Liver (tissue), 9 donors: Measurements from ENCODE around the gene DRAXIN. TPM values are rescaled to one million over a fixed set of nuclear protein-coding genes. Genes with fewer than 3 reads are reported as not detected.

ENCODE experiments used
- DNase-seq: peaks from one replicate; pipeline ENCODE4 v3.0.0-alpha.2; 2017; ENCODE audit warnings: low spot score
- H3K27ac ChIP-seq, 2 donors: one replicate each; pipeline ENCODE4 v1.7.0; 2013; ENCODE audit warnings: inconsistent platforms in 2 of 2, low read length in 2 of 2, control low read depth in 1 of 2, low read depth in 1 of 2, mild to moderate bottlenecking in 1 of 2
- H3K27me3 ChIP-seq, 4 donors: one replicate each; pipeline versions ENCODE4 v1.6.1 to v1.7.0; 2013; ENCODE audit warnings: low read length in 3 of 4, inconsistent platforms in 1 of 4, mild to moderate bottlenecking in 1 of 4, moderate library complexity in 1 of 4; ENCODE audit not compliant: control insufficient read depth in 4 of 4, insufficient read depth in 4 of 4
- H3K36me3 ChIP-seq, 4 donors: one replicate each; pipeline versions ENCODE4 v1.6.1 to v1.7.0; 2013; ENCODE audit warnings: low read length in 3 of 4, mild to moderate bottlenecking in 3 of 4, low read depth in 1 of 4, moderate library complexity in 1 of 4; ENCODE audit not compliant: control insufficient read depth in 4 of 4, insufficient read depth in 3 of 4
- H3K4me1 ChIP-seq, 4 donors: one replicate each; pipeline versions ENCODE4 v1.6.1 to v1.7.0; 2013; ENCODE audit warnings: low read length in 3 of 4, mild to moderate bottlenecking in 3 of 4, moderate library complexity in 1 of 4; ENCODE audit not compliant: control insufficient read depth in 4 of 4, insufficient read depth in 4 of 4
- H3K4me3 ChIP-seq, 3 donors: one replicate each; pipeline versions ENCODE4 v1.6.1 to v1.7.0; 2013; ENCODE audit warnings: low read length in 3 of 3, control low read depth in 1 of 3, low read depth in 1 of 3, mild to moderate bottlenecking in 1 of 3
- H3K9ac ChIP-seq, 2 donors: one replicate each; pipeline ENCODE4 v1.7.0; 2013; ENCODE audit warnings: low read length in 2 of 2, mild to moderate bottlenecking in 2 of 2, moderate library complexity in 2 of 2, control low read depth in 1 of 2, low read depth in 1 of 2
- H3K9me3 ChIP-seq, 4 donors: one replicate each; pipeline versions ENCODE4 v1.6.1 to v1.7.0; 2013; ENCODE audit warnings: low read length in 3 of 4; ENCODE audit not compliant: control insufficient read depth in 4 of 4
- EGR1 ChIP-seq, 2 donors: IDR thresholded peaks; 2 replicates each; pipeline ENCODE4 v1.6.1; 2016 to 2018; ENCODE audit warnings: antibody characterized with exemption in 2 of 2, low read depth in 2 of 2
- FOXA2 ChIP-seq: IDR thresholded peaks from 2 replicates; pipeline ENCODE4 v1.6.1; 2016; ENCODE audit warnings: antibody characterized with exemption
- GABPA ChIP-seq, 2 donors: IDR thresholded peaks in 1 of 2; conservative IDR thresholded peaks in 1 of 2; 2 replicates each; pipeline ENCODE4 v1.6.1; 2016; ENCODE audit warnings: antibody characterized with exemption in 2 of 2, mild to moderate bottlenecking in 1 of 2, moderate library complexity in 1 of 2
- HNF4A ChIP-seq, 2 donors: conservative IDR thresholded peaks; 2 replicates each; pipeline ENCODE4 v1.6.1; 2016; ENCODE audit warnings: antibody characterized with exemption in 2 of 2, mild to moderate bottlenecking in 2 of 2
- HNF4G ChIP-seq: IDR thresholded peaks from 2 replicates; pipeline ENCODE4 v1.6.1; 2016; ENCODE audit warnings: antibody characterized with exemption
- JUND ChIP-seq, 2 donors: IDR thresholded peaks; 2 replicates each; pipeline ENCODE4 v1.6.1; 2016; ENCODE audit warnings: antibody characterized with exemption in 2 of 2
- NR2F2 ChIP-seq: IDR thresholded peaks from 2 replicates; pipeline ENCODE4 v1.6.1; 2016; ENCODE audit warnings: antibody characterized with exemption
- RAD21 ChIP-seq, 2 donors: IDR thresholded peaks; 2 replicates each; pipeline ENCODE4 v1.6.1; 2016; ENCODE audit warnings: antibody characterized with exemption in 2 of 2, mild to moderate bottlenecking in 2 of 2
- RXRA ChIP-seq, 2 donors: IDR thresholded peaks; 2 replicates each; pipeline ENCODE4 v1.6.1; 2017 to 2018; ENCODE audit warnings: antibody characterized with exemption in 2 of 2, mild to moderate bottlenecking in 1 of 2
- SP1 ChIP-seq: IDR thresholded peaks from 2 replicates; pipeline ENCODE4 v1.6.1; 2018; ENCODE audit warnings: antibody characterized with exemption, mild to moderate bottlenecking
- TAF1 ChIP-seq: conservative IDR thresholded peaks from 2 replicates; pipeline ENCODE4 v1.6.1; 2016; ENCODE audit warnings: antibody characterized with exemption, mild to moderate bottlenecking
- YY1 ChIP-seq: IDR thresholded peaks from 2 replicates; pipeline ENCODE4 v1.6.1; 2016; ENCODE audit warnings: antibody characterized with exemption, mild to moderate bottlenecking
- WGBS: extraction: QIAGEN DNeasy Blood & Tissue Kit; methylation state at CpG from one replicate; pipeline ENCODE4 v1.1.7; 2013; 5-methylcytosine and 5-hydroxymethylcytosine counted together
- polyA plus RNA-seq, 2 donors: library from polyadenylated mRNA; stranded (reverse) in 1 of 2; unstranded in 1 of 2; fragments of 200-250 nt in 1 of 2; fragments of >200 nt in 1 of 2; fragmentation: Nextera tagmentation in 1 of 2; extraction: Ambion mirVana in 1 of 2; gene quantifications; one replicate each; pipeline versions ENCODE4 v1.2.1 to v1.2.3, GENCODE V29; 2013 to 2015
- total RNA-seq, 2 donors: library from RNA; depleted of rRNA; stranded (reverse); fragments of >200 nt; gene quantifications; one replicate each; pipeline ENCODE4 v1.2.3, GENCODE V29; 2014
- TF ChIP-seq, protein P1 (sequence below): IDR thresholded peaks from 2 replicates; pipeline ENCODE4 v1.6.1; 2016; ENCODE audit warnings: antibody characterized with exemption
- TF ChIP-seq, protein P2 (sequence below): IDR thresholded peaks from 2 replicates; pipeline ENCODE4 v1.6.1; 2016; ENCODE audit warnings: antibody characterized with exemption, mild to moderate bottlenecking
- TF ChIP-seq, protein P3 (sequence below): fragments of 150-350 bp; IDR thresholded peaks from 2 replicates; pipeline ENCODE4 v1.5.1; 2017; ENCODE audit warnings: improper control_type of control experiment, low read depth, low read length; ENCODE audit not compliant: missing input control
- TF ChIP-seq, protein P4 (sequence below): IDR thresholded peaks from 2 replicates; pipeline ENCODE4 v1.6.1; 2016; ENCODE audit warnings: antibody characterized with exemption
- TF ChIP-seq, protein P5 (sequence below): IDR thresholded peaks from 2 replicates; pipeline ENCODE4 v1.6.1; 2016; ENCODE audit warnings: antibody characterized with exemption
- donor health status: healthy.
- donor health status: healthy.
- donor health status: healthy.
- donor health status: healthy.
- donor health status: healthy.

Gene DRAXIN
- total and polyA plus RNA-seq, 4 donors, result under 0.01 to 0.01 TPM; not detected in 2

DNA sequence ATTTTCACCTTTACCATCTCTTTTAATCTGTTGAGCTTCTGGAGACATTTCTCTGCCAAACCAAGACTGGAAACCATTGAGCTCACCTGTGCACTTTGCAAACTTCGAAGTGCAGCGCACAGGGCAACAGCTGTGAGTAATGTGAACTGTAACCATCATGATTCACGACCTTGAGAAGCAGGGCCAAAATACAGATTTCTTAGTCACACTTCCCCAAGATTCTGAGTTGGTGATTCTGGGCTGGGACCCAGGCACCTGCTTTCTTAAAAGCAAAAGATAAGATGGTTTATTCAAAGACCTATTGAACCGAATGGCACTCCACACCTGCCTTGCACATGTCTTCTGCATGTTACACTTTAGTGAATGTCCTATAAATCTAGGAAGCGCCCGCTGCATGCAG is 54.6 kb downstream of the DRAXIN start:
- DNase-seq, result no peak
- WGBS, result 94% methylated on average over 6 of the region's 6 CpGs
- no peak overlapping the region for H3K9ac ChIP-seq
- TF ChIP-seq, protein P1, sequence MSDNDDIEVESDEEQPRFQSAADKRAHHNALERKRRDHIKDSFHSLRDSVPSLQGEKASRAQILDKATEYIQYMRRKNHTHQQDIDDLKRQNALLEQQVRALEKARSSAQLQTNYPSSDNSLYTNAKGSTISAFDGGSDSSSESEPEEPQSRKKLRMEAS, result no peak
- TF ChIP-seq EGR1 (IDR thresholded peaks at IDR 0.05; ENCODE audit: low read depth in 2 of 2) (no peak), HNF4A (conservative IDR thresholded peaks at IDR 0.05) (no peak), FOXA2 (no peak), NR2F2 (no peak), GABPA (IDR thresholded peaks at IDR 0.05 in 1 of 2, conservative IDR thresholded peaks at IDR 0.05 in 1 of 2) (no peak), RAD21 (IDR thresholded peaks at IDR 0.05) (no peak), RXRA (IDR thresholded peaks at IDR 0.05) (no peak), TAF1 (no peak)
- TF ChIP-seq, protein P2, sequence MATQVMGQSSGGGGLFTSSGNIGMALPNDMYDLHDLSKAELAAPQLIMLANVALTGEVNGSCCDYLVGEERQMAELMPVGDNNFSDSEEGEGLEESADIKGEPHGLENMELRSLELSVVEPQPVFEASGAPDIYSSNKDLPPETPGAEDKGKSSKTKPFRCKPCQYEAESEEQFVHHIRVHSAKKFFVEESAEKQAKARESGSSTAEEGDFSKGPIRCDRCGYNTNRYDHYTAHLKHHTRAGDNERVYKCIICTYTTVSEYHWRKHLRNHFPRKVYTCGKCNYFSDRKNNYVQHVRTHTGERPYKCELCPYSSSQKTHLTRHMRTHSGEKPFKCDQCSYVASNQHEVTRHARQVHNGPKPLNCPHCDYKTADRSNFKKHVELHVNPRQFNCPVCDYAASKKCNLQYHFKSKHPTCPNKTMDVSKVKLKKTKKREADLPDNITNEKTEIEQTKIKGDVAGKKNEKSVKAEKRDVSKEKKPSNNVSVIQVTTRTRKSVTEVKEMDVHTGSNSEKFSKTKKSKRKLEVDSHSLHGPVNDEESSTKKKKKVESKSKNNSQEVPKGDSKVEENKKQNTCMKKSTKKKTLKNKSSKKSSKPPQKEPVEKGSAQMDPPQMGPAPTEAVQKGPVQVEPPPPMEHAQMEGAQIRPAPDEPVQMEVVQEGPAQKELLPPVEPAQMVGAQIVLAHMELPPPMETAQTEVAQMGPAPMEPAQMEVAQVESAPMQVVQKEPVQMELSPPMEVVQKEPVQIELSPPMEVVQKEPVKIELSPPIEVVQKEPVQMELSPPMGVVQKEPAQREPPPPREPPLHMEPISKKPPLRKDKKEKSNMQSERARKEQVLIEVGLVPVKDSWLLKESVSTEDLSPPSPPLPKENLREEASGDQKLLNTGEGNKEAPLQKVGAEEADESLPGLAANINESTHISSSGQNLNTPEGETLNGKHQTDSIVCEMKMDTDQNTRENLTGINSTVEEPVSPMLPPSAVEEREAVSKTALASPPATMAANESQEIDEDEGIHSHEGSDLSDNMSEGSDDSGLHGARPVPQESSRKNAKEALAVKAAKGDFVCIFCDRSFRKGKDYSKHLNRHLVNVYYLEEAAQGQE, result no peak
- TF ChIP-seq, protein P3, sequence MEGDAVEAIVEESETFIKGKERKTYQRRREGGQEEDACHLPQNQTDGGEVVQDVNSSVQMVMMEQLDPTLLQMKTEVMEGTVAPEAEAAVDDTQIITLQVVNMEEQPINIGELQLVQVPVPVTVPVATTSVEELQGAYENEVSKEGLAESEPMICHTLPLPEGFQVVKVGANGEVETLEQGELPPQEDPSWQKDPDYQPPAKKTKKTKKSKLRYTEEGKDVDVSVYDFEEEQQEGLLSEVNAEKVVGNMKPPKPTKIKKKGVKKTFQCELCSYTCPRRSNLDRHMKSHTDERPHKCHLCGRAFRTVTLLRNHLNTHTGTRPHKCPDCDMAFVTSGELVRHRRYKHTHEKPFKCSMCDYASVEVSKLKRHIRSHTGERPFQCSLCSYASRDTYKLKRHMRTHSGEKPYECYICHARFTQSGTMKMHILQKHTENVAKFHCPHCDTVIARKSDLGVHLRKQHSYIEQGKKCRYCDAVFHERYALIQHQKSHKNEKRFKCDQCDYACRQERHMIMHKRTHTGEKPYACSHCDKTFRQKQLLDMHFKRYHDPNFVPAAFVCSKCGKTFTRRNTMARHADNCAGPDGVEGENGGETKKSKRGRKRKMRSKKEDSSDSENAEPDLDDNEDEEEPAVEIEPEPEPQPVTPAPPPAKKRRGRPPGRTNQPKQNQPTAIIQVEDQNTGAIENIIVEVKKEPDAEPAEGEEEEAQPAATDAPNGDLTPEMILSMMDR, result no peak
- TF ChIP-seq, protein P4, sequence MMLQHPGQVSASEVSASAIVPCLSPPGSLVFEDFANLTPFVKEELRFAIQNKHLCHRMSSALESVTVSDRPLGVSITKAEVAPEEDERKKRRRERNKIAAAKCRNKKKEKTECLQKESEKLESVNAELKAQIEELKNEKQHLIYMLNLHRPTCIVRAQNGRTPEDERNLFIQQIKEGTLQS, result no peak
- TF ChIP-seq, protein P5, sequence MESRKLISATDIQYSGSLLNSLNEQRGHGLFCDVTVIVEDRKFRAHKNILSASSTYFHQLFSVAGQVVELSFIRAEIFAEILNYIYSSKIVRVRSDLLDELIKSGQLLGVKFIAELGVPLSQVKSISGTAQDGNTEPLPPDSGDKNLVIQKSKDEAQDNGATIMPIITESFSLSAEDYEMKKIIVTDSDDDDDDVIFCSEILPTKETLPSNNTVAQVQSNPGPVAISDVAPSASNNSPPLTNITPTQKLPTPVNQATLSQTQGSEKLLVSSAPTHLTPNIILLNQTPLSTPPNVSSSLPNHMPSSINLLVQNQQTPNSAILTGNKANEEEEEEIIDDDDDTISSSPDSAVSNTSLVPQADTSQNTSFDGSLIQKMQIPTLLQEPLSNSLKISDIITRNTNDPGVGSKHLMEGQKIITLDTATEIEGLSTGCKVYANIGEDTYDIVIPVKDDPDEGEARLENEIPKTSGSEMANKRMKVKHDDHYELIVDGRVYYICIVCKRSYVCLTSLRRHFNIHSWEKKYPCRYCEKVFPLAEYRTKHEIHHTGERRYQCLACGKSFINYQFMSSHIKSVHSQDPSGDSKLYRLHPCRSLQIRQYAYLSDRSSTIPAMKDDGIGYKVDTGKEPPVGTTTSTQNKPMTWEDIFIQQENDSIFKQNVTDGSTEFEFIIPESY, result no peak
- H3K9me3 ChIP-seq, result no peaks in the 10 kb centered on the region
- no peak overlapping the region for H3K27ac ChIP-seq
- H3K4me3 ChIP-seq, result no peak overlapping the region
- no peaks in the 10 kb centered on the region for H3K4me1 ChIP-seq
- peaks cover 0 to 35% (median 6%) of the 10 kb centered on the region in 4 donors for H3K36me3 ChIP-seq
- H3K27me3 ChIP-seq, result no peaks in the 10 kb centered on the region

DNA sequence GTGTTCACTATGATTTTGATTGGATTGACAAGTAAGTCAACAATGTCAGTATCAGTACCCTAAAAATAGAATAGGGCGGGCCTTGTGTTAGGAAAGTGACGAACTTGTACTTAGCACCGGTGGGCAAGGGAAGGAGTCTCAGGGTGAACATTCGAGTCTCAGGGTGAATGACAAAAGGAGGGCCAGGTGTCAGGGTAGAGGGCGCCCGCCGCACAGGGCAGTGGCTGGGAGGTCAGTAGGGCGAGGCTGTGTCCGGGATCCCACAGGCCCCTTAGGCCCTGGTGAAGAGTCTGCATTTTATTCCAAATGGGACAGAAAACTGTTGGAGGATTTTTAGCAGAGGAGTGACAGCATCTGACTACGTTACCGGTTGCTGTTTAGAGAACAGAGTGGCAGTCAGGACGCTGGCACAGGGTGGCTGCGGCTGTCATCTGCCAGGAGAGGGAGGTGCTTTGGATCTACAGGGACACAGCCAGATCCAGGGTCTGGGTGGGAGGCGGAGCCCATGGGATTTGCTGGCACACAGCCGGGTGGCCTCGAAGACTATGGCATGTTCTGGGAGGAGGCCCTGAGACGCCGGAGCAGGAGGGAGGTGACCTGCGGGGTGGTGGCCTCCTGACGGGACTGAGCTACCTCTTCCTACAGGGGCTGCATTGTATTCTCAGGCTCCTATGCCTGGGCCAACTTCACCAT is 55.4 kb downstream of the DRAXIN start:
- H3K27ac ChIP-seq, result no peak overlapping the region
- no peaks in the 10 kb centered on the region for H3K27me3 ChIP-seq
- H3K9me3 ChIP-seq, result no peaks in the 10 kb centered on the region
- no peak for DNase-seq
- H3K4me1 ChIP-seq, result no peaks in the 10 kb centered on the region
- H3K9ac ChIP-seq, result no peak overlapping the region
- 86% methylated on average over 20 of the region's 20 CpGs for WGBS
- peaks cover 0 to 37% (median 6%) of the 10 kb centered on the region in 4 donors for H3K36me3 ChIP-seq
- no peak overlapping the region for H3K4me3 ChIP-seq
- no peak for TF ChIP-seq RXRA (IDR thresholded peaks at IDR 0.05)
- TF ChIP-seq RAD21 (IDR thresholded peaks at IDR 0.05), result no peak
- TF ChIP-seq, protein P3, result no peak
- TF ChIP-seq HNF4G, result no peak
- no peak for TF ChIP-seq GABPA (IDR thresholded peaks at IDR 0.05 in 1 of 2, conservative IDR thresholded peaks at IDR 0.05 in 1 of 2)
- no peak for TF ChIP-seq SP1
- TF ChIP-seq TAF1, result no peak
- TF ChIP-seq, protein P4, result no peak
- TF ChIP-seq JUND (IDR thresholded peaks at IDR 0.05), result no peak
- no peak for TF ChIP-seq YY1
